Activated T-cell treated with anti-CD3 and anti-CD28 coated beads, Interleukin-2, amount 50 U/mL, for 4 hours (primary cell): Measurements from ENCODE around the gene NEK6. TPM values are rescaled to one million over a fixed set of nuclear protein-coding genes. Genes with fewer than 3 reads are reported as not detected.

Experiments
- ATAC-seq, 2 donors: fragments of 200-7000 bp; cut with Tn5 transposase; one replicate each; pipeline ENCODE4 v1.10.0; 2021
- DNase-seq: peaks from one replicate; pipeline ENCODE4 v3.0.0-alpha.2; 2020
- H3K27me3 Mint-ChIP-seq: one replicate; pipeline ENCODE4 v1.8.0; 2021; ENCODE audit warnings: low read depth, mixed read lengths
- H3K36me3 Mint-ChIP-seq: one replicate; pipeline ENCODE4 v1.8.0; 2022; ENCODE audit warnings: mixed read lengths; ENCODE audit not compliant: insufficient read depth
- H3K4me1 Mint-ChIP-seq: one replicate; pipeline ENCODE4 v1.8.0; 2021; ENCODE audit warnings: low read depth, mixed read lengths
- H3K4me3 Mint-ChIP-seq: one replicate; pipeline ENCODE4 v1.8.0; 2021; ENCODE audit warnings: mild to moderate bottlenecking, moderate library complexity, mixed read lengths
- H3K9me3 Mint-ChIP-seq: one replicate; pipeline ENCODE4 v1.8.0; 2021; ENCODE audit warnings: mixed read lengths
- total RNA-seq, 3 donors: library from RNA; stranded (reverse); gene quantifications; one replicate each; pipeline ENCODE4 v1.2.1, GENCODE V29; 2021

Gene NEK6
- total RNA-seq, 3 donors from 2014 or later, result 29.8 to 46.1 (median 43.0) TPM

- ATAC-seq (no peak), DNase-seq (no peak)
- Mint-ChIP-seq H3K36me3 (no peaks in the 10 kb centered on the region), H3K4me3 (no peak overlapping the region), H3K9me3 (no peaks in the 10 kb centered on the region), H3K4me1 (peaks cover 39% of the 10 kb centered on the region), H3K27me3 (peaks cover 13% of the 10 kb centered on the region)
Measured at GRCh38 chr9:124262649-124262972, 4.9 kb downstream of the NEK6 start.

DNA sequence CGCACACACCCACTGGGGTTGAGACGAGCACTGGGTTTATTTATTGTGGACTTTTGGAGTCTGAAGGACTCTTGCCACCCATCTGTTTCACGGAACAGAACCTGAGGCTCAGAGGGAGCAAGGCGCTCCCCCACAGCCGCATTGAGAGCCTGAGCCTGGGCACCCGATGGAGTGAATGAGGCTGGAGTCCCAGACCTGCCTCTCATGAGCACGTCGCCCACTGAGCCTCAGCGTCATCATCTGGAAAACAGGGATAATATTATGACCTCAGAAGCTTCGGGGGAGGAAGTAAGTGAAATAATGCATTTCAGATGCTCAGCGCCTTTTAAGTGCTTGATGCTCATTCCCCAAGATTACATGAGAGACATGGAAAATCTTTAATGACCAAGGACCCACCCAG is 5.5 kb downstream of the NEK6 start:
- ATAC-seq, result no peak
- peaks cover 43% of the 10 kb centered on the region for H3K4me1 Mint-ChIP-seq
- H3K27me3 Mint-ChIP-seq, result peaks cover 12% of the 10 kb centered on the region
- DNase-seq, result no peak
- no peaks in the 10 kb centered on the region for H3K9me3 Mint-ChIP-seq
- no peak overlapping the region for H3K4me3 Mint-ChIP-seq
- no peaks in the 10 kb centered on the region for H3K36me3 Mint-ChIP-seq

- Mint-ChIP-seq H3K9me3 (no peaks in the 10 kb centered on the region), H3K36me3 (no peaks in the 10 kb centered on the region), H3K27me3 (peaks cover 8% of the 10 kb centered on the region), H3K4me1 (peaks cover 41% of the 10 kb centered on the region), H3K4me3 (no peak overlapping the region)
- no peak for ATAC-seq
- DNase-seq, result no peak
Measured at GRCh38 chr9:124263800-124264426, 6.2 kb downstream of the NEK6 start.

DNA sequence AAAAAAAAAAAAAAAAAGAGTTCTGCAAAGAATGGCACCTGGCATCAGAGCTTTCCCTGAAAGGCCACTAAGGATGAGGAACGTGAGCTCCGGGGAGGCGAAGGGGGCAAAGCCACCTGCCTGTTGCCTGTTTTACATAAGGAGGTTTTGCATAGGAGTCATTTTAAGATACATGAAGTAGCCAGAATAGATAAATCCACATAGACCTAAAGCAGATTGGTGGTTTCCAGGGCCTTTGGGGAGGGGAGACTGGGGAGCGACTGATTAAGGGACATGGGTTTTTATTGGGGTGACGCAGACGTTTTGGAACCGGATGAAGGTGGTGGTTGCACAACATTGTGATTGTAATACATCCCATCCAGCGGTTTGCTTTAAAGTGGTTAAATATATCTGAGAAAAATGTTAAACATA is 7.1 kb downstream of the NEK6 start:
- Mint-ChIP-seq H3K9me3 (no peaks in the 10 kb centered on the region), H3K36me3 (no peaks in the 10 kb centered on the region), H3K27me3 (peaks cover 8% of the 10 kb centered on the region), H3K4me3 (no peak overlapping the region), H3K4me1 (peaks cover 35% of the 10 kb centered on the region)
- ATAC-seq (no peak), DNase-seq (no peak)

DNA sequence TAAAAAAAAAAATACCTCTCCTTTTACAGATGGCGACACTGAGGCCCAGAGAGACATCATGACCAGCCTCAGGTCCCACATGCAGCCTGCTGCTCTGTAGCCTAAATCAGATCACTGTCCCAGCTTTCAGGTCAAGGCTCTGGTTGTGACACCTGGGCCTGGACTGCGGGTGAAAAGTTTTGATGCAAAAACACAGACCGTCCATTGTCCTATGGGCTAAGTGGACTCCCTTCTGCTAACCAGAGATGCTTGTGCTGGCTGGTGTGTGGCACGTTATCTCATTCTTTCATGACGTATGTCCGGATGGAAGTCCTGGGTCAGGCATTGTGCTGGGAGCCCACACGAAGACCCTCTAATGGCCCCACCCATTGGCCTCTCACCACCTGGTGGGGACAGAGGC is 7.8 kb downstream of the NEK6 start:
- H3K4me1 Mint-ChIP-seq, result peaks cover 32% of the 10 kb centered on the region
- ATAC-seq, result no peak
- no peaks in the 10 kb centered on the region for H3K36me3 Mint-ChIP-seq

DNA sequence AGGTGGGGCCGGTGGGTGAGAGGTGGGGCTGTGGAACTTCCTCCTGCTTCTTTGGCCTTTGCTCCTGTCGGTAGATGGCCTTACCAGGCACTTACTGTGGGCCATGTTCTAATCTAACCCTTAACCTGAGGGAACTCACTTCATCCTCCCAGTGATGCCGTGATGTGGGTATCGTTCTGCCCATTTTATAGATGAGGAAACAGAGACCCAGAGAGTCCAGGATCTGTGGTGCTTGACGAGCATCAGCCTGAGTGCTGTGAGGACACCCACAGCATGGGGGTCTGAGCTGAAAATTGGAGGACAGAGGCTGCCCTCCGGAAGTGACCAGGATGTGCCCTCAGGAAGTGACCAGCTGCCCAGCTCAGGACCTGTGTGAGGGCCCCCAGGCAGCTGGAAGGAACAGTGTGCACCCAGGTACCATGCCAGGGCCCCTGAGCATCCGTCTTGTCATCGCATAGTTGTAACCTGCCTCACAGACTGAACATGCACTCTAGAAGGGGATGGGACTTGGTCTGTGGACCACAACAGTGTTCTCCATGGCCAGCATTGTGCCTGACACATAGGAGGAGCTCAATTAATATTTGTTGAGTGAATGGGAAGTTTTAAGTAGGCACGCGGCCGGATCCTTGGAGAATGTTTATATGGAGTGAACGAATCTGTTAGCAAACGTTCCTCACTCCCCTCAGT is 8.5 kb downstream of the NEK6 start:
- Mint-ChIP-seq H3K27me3 (peaks cover 4% of the 10 kb centered on the region), H3K4me1 (peaks cover 25% of the 10 kb centered on the region), H3K9me3 (no peaks in the 10 kb centered on the region)

More for the DNA sequence above, 7.8 kb downstream of the NEK6 start:
- no peak for DNase-seq
- Mint-ChIP-seq H3K27me3 (peaks cover 5% of the 10 kb centered on the region), H3K9me3 (no peaks in the 10 kb centered on the region), H3K4me3 (no peak overlapping the region)

GRCh38 chr9:124266826-124267201 is 9.1 kb downstream of the NEK6 start:
- H3K27me3 Mint-ChIP-seq, result peaks cover 2% of the 10 kb centered on the region
- H3K9me3 Mint-ChIP-seq, result no peaks in the 10 kb centered on the region
- H3K4me3 Mint-ChIP-seq, result no peak overlapping the region
- no peaks in the 10 kb centered on the region for H3K36me3 Mint-ChIP-seq
- DNase-seq, result no peak
- H3K4me1 Mint-ChIP-seq, result peaks cover 21% of the 10 kb centered on the region
- no peak for ATAC-seq

More for the DNA sequence above, 8.5 kb downstream of the NEK6 start:
- no peak for ATAC-seq
- no peaks in the 10 kb centered on the region for H3K36me3 Mint-ChIP-seq
- H3K4me3 Mint-ChIP-seq, result no peak overlapping the region
- no peak for DNase-seq

DNA sequence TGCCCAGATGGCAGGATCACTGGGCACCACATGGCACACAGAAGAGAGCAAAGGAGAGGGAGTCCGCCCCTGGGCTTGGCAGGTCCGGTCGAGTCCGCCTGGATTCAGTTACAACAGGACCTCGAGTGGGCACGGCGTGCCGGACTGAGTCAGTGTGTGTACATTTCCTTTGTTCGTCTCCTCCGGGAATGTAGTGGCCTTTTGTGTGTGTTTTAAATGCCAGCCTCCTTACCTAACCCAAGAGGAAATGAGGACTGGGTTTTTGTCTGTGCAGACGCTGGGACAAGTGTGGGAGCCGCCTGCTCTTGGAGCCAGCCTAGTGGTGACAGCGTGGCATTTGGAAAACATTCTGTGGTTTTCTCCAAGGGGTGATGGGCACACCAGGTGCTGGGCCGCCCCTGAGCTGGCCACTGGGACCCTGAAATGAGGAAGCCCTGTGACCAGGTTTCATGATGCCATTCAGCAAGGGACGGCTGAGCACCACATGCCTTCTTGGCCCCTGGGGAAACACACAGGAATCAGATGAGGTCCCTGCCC is 9.6 kb downstream of the NEK6 start:
- ATAC-seq (no peak), DNase-seq (no peak)
- no peak overlapping the region for H3K4me3 Mint-ChIP-seq
- H3K9me3 Mint-ChIP-seq, result no peaks in the 10 kb centered on the region
- no peaks in the 10 kb centered on the region for H3K36me3 Mint-ChIP-seq
- H3K4me1 Mint-ChIP-seq, result peaks cover 18% of the 10 kb centered on the region
- no peaks in the 10 kb centered on the region for H3K27me3 Mint-ChIP-seq

DNA sequence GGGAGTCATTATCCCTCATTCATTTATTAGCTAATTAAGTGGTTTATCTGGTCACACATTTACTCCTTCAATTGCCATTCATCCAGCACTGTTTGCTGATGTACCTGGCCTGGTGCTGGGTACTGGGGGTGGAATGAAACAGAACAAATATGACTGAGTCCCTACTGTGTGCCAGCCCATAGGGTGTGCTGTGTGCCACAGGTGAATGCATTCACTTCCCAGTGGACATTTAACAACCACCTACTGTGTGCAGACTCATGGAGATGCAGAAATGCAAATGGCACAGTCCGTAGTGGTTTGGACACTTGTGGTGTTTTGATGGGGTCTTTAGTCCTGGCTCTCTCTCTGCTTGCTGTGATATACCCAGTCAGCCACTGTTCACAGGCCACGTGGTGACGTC is 10.5 kb downstream of the NEK6 start:
- H3K9me3 Mint-ChIP-seq, result no peaks in the 10 kb centered on the region
- H3K36me3 Mint-ChIP-seq, result no peaks in the 10 kb centered on the region
- H3K4me3 Mint-ChIP-seq, result no peak overlapping the region
- DNase-seq (no peak), ATAC-seq (no peak)
- peaks cover 18% of the 10 kb centered on the region for H3K4me1 Mint-ChIP-seq
- no peaks in the 10 kb centered on the region for H3K27me3 Mint-ChIP-seq

- no peak for ATAC-seq
- DNase-seq, result no peak
- Mint-ChIP-seq H3K27me3 (no peaks in the 10 kb centered on the region), H3K4me1 (peaks cover 18% of the 10 kb centered on the region), H3K4me3 (no peak overlapping the region), H3K36me3 (no peaks in the 10 kb centered on the region), H3K9me3 (no peaks in the 10 kb centered on the region)
Measured at GRCh38 chr9:124268661-124269060, 10.9 kb downstream of the NEK6 start.

DNA sequence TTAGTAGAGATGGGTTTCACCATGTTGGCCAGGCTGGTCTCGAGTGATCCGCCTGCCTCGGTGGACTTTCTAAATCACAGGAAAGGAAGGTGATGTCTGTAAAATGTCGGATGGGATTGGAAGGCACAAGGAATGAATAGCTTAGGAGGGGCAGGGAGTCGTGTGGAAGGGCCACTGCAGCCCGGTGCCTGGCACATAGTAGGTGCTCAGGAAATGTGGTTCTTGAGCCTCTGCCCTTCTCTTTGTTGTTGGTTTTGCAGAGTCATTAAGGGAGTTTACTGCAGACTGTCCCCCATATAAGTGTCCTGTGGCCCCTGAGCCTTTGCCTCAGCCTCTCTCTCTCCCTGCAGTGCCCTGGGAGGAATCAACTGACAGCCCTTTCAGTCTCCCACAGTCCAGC is 11.8 kb downstream of the NEK6 start:
- Mint-ChIP-seq H3K4me3 (no peak overlapping the region), H3K9me3 (no peaks in the 10 kb centered on the region), H3K4me1 (peaks cover 18% of the 10 kb centered on the region), H3K27me3 (no peaks in the 10 kb centered on the region), H3K36me3 (no peaks in the 10 kb centered on the region)
- DNase-seq (no peak), ATAC-seq (no peak)

DNA sequence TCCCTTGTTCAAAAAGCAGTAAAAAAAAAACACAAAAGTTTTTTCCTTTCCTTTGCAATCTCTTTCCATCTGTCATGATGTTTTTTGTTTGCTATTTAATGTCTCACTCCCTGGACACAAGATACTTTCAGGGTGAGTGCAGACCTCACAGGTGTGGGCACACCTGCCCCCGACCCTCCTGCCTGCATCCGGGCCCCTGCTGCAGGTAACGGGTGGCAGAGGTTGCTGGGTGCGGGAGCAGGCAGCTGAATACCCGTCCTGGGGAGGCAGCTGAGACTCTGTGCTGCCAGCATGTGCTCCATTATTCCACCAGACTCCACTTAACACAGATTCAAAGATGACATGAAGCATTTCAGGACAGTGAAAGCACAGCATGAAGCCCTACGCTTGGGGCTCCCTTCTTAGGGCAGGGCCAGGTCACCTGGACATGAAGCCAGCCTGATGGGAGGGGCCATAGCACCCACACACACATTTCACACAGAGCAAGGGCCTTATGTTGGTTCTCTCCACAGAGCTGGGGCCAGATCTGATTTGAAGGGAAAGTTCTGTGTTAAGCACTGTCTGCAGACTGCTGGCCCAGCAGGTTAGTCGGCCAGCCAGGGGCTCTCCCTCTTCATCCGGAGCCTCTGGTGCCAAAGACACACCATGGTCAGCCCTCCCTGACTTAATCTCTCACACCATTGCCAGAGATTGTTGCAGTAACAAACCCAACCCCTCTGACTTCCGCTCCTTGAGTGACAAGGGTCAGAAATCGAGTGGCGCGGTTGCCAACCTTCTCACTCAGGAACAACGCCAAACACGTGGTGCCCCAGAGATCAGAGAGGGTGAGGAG is 13.0 kb downstream of the NEK6 start:
- ATAC-seq (no peak), DNase-seq (no peak)
- H3K36me3 Mint-ChIP-seq, result no peaks in the 10 kb centered on the region
- no peak overlapping the region for H3K4me3 Mint-ChIP-seq
- H3K9me3 Mint-ChIP-seq, result no peaks in the 10 kb centered on the region
- no peaks in the 10 kb centered on the region for H3K27me3 Mint-ChIP-seq
- H3K4me1 Mint-ChIP-seq, result peaks cover 13% of the 10 kb centered on the region

DNA sequence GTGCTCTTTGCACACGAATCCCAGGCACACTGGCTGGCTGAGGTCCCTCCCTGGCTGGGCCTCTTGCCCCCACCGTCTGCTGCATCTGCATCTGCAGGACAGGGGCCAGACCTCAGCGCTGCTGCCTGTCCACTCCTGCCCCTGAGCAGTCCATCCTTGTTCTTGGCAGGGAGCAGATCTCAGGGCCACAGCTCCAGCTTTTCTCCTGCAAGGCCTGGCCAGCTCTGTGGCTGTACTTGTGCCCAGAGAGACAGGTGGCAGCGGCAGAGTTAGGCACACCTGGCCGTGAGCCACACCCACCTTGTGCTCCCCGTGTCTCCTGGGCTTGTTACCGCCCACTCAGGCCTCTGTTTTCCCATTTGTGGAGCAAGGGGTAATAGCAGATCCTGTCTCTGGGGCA is 13.9 kb downstream of the NEK6 start:
- ATAC-seq (no peak), DNase-seq (no peak)
- no peaks in the 10 kb centered on the region for H3K36me3 Mint-ChIP-seq
- no peaks in the 10 kb centered on the region for H3K27me3 Mint-ChIP-seq
- no peak overlapping the region for H3K4me3 Mint-ChIP-seq
- H3K4me1 Mint-ChIP-seq, result peaks cover 11% of the 10 kb centered on the region
- H3K9me3 Mint-ChIP-seq, result no peaks in the 10 kb centered on the region

- DNase-seq (no peak), ATAC-seq (no peak)
- no peaks in the 10 kb centered on the region for H3K27me3 Mint-ChIP-seq
- H3K9me3 Mint-ChIP-seq, result no peaks in the 10 kb centered on the region
- H3K36me3 Mint-ChIP-seq, result no peaks in the 10 kb centered on the region
- peaks cover 11% of the 10 kb centered on the region for H3K4me1 Mint-ChIP-seq
- H3K4me3 Mint-ChIP-seq, result no peak overlapping the region
Measured at GRCh38 chr9:124272118-124272517, 14.4 kb downstream of the NEK6 start.
